GM12892 (cell line): Measurements from ENCODE around the gene NTMT1.

Source experiments
- POLR2A ChIP-seq: IDR thresholded peaks from 2 replicates; pipeline ENCODE4 v1.6.1; 2011; ENCODE audit warnings: low read depth, low read length, control low read depth
- TAF1 ChIP-seq: IDR thresholded peaks from 2 replicates; pipeline ENCODE4 v1.6.1; 2011; ENCODE audit warnings: low read depth, mild to moderate bottlenecking, control low read depth, low read length, borderline replicate concordance

DNA sequence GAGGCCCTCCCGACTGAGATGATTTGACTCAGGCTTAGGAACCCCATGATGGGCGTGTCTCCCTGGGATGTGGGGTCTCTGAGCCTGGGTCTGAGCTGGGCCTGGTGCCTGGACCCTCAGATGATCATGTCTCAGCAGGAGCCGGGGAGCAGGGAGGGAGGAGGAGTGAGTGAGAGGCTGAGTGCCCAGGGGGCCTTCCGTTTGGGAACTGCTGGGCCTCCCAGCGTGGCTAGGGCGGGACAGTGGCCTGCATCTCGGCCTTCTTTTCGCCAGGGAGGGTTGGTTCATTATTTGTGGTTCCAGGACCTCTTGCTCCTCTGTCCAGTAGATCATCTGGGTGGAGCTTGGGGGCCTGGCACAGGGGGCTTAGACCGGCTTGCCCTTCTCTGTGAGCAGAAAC lies 45.1 kb downstream of the NTMT1 start:
- TF ChIP-seq POLR2A: no peak
- no peak for TF ChIP-seq TAF1
